NCI-H526 (cell line): ENCODE measurements around the gene PLCXD3.

ENCODE experiments used
- DNase-seq, 2 experiments: peaks; one replicate each; lab custom pipeline; 2025; lab: John Stamatoyannopoulos, UW

The PLCXD3 gene, protein sequence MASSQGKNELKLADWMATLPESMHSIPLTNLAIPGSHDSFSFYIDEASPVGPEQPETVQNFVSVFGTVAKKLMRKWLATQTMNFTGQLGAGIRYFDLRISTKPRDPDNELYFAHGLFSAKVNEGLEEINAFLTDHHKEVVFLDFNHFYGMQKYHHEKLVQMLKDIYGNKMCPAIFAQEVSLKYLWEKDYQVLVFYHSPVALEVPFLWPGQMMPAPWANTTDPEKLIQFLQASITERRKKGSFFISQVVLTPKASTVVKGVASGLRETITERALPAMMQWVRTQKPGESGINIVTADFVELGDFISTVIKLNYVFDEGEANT

DNA sequence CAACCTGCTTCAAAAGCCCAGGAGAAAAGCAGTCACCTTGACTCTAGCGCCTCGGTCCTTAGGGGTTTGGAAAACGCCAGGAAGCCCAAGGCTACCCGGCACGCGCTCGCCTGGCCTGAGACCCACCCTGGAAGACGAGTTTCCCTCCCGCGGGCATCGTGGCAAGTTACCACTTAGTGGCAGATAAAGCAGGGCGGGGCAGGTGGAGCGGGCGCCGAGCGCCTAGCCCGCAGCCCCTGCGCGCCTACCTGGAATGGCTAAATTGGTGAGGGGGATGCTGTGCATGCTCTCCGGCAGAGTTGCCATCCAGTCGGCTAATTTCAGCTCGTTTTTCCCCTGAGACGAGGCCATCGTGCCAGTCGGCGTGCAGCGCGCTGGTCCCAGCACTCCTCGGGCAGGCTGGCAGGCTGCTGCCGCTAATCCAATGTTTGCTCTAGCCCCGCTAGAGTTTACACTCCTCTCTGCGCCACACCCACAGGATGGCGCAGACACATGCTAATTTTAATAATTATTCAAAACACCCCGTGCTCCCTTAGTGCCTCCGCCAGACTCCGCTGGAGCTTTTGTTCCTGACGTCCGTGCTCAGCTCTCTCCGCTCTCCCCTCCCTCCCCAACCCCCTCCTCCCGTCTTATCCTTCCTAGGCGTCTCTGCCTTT, at the start of gene PLCXD3:
PLCXD3 (minus strand) TSS at position 426 of the 656 bp plus-strand sequence; CDS start at position 351, 75 bp downstream.
- DNase-seq = peak; percentile 78 to 92

DNA sequence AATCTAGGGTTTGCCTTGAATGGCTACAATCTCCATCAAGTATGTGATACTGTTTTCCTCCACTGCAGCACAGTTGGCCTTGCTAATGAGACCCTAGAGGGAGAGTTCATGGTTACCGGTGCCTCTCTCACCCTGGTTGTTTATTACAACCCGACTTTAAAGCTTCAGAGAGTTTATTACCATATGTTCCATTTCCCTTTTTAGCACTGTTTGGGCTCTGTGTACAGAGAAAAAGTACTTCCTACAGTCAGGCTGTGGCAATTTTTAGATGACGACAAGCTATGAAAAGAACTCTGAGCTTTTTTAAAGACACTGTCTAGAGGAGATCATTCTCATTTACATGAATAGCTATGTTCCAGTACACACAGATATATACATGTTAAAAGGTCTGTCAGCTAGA, 48.8 kb upstream of the PLCXD3 start:
- no peak for DNase-seq

DNA sequence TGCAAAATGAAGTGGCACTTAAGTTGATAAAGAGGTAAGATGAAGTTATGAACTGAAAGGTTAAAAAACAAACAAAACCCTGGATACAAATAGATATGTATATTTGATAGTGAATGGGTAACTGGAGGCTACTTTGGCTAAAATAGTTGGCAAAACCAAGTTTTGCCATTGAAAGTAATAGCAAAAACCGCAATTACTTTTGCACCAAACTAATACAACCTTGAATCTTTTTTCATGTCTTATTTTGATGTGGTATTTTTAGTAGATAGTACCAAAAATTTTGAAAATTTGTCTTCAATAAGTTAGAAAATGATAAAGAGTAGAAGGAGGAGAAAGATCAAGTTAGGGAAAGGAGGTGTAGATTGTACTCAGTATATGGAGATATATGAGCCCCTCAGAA, 47.9 kb upstream of the PLCXD3 start:
- no peak for DNase-seq

DNA sequence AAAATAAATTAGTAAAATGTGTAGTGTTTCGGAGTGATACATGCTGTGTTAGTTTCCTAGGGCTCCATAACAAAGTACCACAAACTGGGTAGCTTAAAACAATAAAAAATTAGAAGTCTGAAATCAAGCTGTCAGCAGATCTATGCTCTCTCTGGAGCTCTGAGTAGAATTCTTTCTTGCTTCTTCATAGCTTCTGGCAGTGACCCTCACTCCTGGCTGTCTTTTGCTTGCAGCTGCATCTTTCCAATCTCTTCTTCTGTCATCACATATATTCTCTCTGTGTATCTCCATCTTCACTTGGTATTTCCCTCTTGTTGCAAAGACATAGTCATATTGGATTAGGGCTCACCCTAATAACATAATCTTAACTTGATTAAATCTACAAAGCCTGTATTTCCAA, 37.6 kb upstream of the PLCXD3 start:
- DNase-seq = no peak

DNA sequence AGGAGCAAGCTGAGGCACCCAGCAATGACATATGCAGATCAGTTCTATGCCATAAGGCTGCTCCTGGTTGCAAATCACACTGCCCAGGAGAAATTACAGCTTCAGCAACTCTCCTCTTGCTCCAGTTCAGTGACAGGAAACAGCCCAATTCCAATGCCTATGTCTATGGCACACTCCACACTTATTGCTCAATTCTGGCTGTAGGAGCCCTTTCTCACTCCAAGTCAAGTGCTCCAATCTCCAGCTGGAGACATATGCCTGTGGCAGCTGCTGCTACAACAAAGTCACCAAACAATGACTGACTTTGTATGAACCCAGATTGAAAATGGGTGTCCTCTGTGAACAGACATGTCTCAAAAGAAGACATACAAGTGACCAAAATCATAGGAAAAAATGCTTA, 31.8 kb upstream of the PLCXD3 start:
- no peak for DNase-seq

DNA sequence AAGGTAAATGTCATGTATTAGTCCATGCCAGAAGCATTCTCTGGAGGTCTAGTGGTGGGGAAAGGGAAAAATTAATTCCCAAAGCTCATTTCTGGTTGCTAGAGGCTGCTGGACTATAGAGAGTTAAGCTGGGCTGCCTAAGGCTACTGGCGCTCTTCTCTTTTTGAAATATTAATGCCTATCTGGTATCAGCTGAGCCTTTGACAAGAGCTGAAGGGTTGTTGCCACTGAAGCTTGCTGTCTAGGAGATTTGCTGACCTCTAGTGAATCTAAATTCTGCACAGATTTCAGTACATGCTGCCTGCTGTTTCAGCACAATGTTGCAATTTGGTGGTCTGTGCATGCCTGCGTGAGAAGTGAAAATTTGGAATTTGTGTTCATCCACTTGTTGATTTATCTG, 29.1 kb upstream of the PLCXD3 start:
- DNase-seq = no peak

DNA sequence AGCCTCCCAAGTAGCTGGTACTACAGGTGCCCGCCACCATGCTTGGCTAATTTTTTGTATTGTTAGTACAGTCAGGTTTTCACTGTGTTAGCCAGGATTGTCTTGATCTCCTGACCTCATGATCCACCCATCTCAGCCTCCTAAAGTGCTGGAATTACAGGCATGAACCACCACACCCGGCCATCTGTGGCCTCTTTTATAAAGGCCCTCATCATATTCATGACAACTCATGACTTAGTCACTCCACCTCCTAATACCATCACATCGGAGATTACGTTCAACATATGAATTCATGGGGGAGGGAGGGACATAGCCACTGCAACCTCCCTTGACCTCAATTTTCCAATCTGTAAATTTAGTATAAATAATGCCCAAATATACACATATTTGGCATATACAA, 27.2 kb upstream of the PLCXD3 start:
- DNase-seq = no peak

DNA sequence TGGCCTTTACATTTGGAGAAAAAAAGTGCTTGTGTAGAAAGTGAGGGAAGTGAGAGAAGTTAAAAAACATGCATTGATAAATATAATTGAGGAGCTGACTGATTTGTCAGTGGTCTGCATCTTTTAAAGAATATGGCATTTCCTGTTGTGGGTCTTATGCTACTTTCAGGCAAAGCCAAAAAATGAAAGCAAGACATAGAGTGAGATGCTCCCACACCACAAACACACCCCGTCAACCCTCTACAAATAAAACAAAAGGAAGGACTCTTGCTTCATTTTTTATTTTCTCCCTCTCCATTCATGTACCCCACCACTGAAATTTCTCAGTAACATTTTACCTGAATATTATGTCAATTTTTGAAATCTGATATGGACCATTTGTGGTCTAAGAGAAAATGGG, 22.1 kb upstream of the PLCXD3 start:
- no peak for DNase-seq

DNA sequence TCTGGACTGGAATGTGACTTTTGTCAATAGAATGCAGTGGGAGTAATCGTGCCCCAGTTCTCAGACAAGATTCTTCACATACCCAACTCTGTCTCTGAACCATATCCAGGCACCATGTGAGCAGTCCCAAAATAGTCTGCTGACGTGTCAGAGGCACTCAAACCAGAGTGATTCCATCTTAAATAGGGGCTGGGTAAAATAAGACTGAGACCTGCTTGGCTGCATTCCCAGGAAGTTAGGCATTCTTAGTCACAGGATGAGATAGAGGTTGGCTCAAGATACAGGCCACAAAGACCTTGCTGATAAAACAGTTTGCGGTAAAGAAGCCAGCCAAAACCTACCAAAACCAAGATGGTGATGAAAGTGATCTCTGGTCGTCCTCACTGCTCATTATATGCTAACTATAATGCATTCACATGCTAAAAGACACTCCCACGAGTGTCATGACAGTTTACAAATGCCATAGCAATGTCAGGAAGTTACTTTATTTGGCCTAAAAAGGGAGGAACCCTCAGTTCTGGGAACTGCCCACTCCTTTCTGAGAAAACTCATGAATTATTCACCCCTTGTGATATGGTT, 16.9 kb upstream of the PLCXD3 start:
- no peak for DNase-seq

DNA sequence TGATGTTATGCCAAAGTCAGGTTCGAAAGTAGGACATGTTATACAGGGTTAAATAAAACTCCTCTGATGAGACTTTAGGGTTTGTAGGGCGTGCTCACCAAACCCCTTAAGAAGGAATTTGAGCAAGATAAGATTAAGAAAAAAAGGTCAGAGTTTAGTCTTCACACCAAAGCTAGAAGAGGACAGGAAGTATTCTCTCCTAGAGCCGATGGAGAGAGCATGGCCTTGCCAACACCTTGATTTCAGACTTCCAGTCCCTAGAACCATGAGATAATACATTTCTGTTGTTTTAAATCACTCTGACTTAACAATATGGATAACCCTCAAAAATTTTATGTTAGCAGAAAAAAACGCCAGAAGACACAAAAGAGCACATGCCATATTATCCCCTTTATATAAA, 16.3 kb upstream of the PLCXD3 start:
- no peak for DNase-seq

DNA sequence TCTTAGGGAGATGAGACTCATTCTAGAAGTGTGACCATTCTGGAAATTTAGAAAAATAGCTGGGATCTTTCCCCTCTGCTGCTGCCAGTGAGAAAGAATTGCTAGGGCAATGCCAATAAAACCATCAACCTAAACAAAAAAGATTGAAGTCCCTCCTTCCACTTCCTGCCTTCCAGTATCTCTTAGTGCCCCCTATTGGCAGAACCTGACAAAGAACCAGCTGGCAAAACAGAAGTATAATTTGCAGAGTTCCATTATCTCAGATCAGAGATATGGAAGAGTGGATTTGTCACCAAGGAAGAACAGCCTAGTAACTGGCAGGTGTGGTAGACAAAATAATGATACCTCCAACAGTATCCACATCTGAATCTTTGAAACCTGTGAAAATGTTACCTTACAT, 13.8 kb upstream of the PLCXD3 start:
- peak in 1 of 2 experiments; percentile 45 for DNase-seq

DNA sequence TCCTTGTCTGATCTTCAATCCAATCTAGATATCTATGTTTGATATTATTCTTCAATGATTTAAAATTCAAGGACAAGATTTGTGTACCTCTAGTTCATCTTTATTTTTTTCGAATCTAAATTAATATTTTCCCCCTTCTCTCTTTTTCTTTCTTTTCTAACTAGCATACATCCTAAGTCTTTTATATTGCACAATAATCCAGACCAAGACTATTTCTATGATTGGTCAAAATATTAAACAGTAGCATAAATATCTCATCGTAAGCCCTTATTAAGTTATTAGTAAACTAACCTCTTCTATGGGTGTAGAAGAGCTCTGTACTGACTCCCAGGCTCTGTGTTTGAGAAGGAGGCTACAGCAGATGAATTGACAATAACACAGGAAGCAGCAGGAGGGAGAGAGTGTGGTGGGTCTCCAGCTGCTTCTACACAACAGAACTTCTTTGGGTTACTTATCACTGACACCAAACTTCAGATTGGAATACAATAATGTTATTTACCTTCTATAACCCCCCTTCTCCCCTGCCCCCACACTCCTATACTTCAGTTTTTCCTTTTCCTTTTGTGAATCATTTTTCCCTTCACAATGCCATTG, 11.9 kb upstream of the PLCXD3 start:
- no peak for DNase-seq

DNA sequence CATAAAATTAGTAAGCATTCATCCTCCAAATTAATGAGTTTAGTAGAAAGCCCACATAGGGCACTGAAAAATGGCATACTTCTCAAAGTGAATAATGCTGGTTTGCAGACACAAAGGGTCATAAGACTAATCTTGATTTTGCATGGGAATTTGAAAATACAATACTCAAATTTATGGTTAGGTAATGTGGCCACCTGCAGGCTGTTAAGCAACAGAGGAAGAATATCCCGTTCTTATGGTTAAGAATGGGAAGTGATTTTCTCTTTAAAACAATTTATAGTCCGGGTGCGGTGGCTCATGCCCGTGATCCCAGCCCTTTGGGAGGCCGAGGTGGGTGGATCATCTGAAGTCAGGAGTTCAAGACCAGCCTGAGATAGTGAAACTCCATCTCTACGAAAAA, 9.4 kb upstream of the PLCXD3 start:
- peak; percentile 21 to 51 for DNase-seq

DNA sequence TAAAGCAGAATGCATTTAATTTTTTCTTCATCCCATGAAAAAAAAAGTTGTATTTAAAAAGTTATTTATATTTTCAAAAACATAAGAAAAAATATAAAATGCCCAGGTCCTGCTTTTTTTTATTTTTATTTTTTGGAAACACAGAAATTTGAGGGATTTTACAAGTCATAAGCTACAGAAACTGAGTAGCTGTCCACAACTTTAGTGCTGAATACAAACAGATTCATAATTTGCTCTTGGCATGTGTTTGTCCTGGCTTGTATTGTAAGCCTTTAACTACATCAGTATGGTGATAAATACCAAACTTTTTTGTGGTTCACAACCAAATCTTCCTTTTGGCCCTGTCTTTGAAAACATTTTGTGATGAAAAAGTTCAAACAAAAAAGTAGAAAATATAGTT, 7.5 kb upstream of the PLCXD3 start:
- no peak for DNase-seq

DNA sequence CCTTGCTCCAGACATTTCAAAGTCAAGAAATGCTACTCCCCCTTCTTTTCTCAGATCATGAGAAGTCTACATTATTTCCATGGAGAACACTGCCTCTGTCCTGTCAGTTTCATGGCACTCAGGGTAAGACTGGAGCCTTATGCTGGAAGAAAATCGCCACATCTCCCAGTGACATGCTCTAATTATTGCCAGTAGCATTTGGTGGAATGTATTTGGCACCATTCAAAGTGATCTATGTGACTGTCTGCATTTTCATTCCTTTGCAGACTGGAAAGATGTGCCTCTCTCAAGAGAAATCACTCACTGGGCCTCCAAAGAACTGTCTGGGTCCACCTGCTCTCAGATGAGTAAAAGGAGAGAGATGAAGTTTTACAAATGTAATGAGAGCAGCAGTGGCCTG, 840 bp upstream of the PLCXD3 start:
- DNase-seq = no peak

DNA sequence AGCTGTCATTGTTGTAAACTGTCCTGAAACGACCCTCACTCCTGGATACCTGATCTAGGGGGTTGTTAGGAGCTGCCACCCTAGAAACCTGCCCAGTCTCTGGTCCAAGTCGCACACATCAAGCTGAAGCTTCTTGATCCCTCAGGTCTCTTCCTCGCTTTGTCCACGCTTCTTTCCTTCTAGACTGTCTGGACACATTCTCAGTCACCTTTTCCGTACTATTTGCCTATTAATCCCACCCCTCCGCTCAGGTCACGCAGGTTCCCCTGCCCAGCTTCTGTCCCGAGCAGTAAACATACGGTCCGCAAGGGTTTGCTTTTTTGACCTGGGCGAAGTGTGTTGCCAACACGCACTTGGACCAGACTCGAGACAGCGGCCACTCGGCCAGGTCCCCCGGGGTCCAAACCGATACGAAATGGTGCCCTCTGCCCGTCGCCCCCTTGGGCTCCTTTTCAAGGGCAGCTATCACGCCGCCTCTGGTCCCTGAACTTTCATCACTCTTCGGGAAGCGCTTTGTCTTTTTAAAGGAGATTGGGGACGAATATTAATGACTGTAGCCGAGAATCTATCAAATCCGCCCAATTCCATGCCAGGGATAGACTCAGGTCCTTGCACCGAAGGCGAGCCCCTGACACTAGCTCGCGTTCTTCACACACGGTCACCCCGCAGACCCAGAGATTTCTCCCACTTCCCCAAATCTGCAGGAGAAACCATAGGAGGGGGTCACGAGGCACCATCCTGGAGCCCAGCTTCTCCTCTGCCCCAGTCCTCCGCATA, 814 bp downstream of the PLCXD3 start:
- DNase-seq = no peak

DNA sequence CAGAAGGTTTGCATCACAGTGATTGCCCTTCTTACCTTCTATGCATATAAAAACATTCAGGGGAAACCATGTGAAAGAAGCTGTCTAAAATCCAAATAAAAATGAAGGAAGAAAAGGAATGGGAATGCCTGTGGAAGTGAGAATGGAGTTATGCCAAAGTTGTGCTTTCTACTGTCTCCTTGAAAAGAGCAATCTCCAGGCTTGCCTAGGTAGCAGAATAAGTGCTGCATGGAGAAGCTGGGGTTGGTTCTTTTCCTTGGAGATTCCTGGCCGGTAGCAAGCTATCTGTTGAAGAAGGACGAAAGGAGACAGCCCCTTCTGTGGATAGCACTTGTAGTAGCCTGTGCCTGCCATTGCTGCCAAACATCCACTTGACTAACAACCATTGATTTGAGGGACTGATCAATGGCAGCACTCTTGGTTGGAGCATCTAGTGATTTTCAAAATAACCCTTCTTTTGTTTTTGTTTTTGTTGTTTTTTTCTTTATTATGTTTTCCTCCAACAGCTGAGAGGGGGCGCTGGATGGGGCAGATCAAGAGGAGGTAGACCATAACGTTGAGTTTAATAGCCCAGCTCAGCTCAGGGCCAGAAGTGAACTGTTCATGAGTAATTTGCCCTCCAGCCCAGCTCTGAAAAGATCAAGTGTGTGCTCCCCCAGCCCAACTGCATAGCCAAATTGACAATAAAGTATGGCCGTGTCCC, 1.6 kb downstream of the PLCXD3 start:
- DNase-seq = no peak

DNA sequence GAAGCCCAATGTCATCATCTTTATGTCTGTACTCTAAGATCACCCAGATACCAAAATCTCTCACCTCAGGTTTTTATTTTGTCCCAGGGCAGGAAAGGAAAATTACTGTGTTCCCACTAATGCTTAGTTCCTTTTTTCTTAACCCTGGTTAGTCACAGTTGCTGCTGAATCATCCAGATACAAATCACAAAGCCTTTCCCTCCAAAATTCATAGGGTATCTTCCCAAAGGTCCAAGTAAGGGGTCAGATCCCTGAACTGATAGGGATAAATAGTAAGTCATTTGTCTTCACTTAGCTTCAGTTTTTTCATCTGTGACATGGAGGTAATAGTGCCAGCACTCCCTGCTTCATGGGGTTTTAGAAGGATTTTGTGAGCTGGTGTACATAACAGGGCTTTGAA, 2.2 kb downstream of the PLCXD3 start:
- no peak for DNase-seq

DNA sequence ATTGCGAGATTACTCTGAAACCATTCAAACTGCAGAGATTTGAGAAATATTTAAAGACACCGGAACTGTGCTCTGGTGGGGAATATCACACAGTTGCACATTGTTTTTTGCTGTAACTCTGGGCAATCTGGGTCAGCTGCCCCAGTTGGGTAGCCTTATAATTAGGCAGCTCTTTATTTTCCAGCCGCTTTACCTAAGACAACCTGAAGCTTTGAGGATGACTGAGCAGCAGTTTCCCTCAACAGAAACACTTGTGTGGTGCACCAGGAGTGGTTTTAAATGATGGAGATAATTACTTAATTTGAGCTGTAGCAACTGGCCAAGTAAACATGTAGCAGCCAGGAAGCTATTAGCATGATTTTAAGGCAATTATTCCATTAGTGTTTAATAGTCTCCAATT, 2.9 kb downstream of the PLCXD3 start:
- DNase-seq = no peak

DNA sequence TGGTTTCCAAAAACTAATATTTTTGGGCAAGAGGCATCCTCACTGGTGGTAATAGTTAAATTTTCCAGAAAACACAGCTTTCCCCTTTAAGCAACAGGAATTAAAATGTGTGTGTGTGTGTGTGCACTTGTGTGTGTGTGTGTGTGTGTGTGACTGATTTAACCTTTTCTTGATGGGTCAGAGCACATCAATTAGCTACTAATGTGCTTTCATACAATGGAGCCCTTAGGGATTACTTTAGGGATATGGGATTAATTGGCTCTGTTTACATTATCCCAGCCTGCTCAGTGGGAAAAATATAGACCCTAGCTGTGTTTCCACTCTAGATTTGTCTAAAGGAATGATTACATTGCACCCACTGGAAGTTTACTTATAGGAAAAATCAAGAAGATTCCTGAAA, 6.5 kb downstream of the PLCXD3 start:
- no peak for DNase-seq

DNA sequence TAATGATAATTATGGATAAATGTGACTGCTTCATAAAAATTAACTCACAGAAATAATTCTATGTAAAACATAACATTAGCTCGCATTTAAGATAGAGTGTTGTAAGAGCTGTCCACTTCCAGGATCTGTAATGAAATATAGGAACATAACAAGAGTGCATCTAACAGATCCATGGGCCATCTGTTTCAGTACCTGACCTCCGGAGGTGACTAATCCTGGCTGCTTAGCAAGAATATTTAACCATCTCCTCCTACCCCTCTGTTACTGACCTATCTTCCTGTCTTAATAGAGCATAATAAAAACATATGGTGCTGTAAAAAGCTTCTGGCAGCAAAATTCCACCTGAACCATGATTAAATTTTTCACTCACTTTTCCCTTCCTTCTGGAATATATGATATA, 7.1 kb downstream of the PLCXD3 start:
- DNase-seq = no peak
